Cerebellar nuclear complex (tissue), 1 donor: ENCODE results near the gene CREG2.
"Not testable (repeated sequence)": the region's sequence is repeated elsewhere in the genome, so short reads cannot be mapped to it uniquely, and the experiment has no call there.

Experiments used
- DNase-seq, 2 experiments: peaks; one replicate each; lab custom pipeline; 2025; lab: John Stamatoyannopoulos, UW

The CREG2 gene

DNA sequence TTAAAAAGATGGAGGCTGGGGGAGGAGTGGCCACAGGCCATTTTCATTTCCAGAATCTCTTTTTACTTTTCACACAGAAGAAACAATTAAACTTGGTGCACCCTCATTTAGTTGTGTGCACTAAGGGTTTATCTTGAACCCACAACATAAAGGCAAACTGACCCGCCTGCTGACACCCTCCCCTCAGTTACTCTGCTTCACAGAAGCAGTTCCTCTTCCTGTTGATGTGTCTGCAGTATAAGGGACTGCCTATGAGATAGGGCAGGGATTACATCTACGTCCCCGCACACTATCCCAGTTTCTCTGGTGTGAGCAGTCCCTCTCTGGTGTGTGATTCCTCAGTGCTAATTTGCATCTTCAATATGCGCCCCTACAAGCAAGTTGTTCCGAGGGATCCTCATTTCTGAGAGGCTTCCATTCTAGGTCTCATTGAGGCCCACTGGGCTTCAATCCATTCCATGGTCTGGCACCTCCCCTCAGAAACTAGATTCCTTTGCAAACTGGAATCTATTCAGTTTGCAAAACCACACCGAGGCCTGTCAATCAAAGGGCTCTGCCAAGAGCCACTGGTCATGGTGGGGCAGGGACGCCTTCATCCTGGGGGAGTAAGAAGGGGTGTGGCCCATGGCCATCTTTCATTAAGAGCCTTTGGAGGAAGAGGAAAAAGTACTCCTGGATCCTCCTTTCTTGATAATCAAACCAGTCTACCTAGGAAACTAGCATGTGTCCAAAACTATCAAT lies 12.3 kb downstream of the CREG2 start:
- DNase-seq: no peak

DNA sequence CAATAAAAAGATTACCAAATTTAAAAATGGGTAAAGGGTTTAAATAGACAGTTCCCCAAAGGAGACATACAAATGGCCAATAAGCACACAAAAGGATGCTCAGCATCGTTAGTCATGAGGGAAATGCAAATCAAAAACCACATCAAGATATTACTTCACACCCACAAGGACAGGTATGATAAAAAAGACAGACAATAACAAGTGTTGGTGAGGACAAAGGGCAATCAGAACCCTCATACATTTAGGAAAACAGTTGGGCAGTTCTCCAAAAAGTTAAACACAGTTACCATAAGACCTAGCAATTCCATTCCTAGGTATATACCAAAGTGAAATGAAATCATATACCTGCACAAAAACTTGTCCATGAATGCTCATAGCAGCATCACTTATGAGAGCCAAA lies 14.5 kb downstream of the CREG2 start:
- DNase-seq: no peak

DNA sequence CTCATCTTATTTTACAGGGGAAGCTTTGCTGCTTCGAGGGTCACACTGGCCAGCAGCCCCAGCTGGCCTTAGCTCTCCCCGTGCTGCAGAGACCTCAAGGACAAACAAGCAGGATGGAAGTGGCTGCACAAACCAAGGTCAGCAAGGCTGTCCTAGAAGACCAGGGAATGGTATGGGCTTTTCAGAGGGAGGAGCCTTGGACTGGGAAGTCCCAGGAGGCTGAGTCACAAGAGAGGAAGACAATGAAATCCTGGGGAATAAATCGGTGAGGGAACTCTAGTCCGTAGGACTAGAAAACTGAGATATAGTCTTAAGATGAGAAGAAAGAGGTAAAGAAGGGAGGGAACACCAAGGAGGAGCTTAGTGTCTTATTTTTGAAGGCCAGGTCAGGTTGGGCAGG lies 15.7 kb downstream of the CREG2 start:
- DNase-seq: no peak

DNA sequence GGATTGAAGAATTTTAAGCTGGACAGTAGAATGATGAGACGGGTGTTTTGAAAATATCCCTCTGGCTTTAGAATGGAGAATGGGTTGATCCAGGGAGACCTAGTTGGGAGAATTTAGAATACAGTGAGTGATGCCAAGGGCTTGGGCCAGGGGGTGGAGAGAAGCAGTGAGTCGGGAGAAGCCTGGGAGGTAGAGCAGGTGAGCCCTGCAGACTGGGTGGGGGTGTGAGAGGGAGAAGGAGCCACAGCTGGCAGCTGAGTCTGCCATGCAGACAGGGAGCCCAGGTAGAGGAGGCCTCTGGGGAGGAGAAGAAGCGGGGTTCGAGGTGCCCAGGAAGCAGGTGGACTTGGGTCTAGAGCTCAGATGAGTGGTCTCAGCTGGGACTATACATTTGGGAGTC lies 18.2 kb downstream of the CREG2 start:
- DNase-seq: no peak

DNA sequence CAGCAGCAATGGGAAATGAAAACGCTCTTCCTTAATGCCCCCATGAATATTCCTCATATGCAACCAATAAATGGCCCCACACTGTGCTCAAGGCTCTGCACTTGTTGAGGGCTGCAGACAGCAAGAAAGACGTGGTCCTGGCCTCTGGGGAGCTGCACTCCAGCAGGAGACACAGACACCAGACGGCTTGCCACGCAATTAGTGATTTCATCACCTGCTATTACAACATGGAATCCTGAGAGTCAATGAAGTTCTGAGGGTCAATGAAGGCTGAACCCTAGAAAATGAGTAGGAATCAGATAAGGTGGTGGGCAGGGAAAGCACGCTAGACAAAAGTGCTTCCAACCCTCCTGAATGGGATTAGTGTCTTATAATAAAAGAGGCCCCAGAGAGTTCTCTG lies 18.9 kb downstream of the CREG2 start:
- DNase-seq: no peak

DNA sequence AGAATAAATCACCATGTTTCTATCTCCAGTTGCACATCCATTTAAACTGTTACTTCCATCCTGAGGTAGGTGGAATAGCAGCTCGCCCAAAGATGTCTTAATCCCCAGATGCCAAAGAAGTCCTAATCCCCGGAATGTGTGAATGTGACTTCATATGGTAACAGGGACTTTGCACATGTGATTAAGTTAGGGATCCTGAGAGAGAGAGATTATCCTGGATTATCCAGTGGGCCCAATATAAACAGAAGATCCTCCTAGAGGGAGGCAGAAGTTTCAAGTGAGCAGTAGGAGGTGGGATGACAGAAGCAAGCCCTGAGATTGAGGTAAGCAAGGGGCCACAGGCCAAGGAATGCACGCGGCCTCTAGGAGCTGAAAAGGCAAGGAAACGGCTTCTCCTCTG lies 19.8 kb downstream of the CREG2 start:
- no peak for DNase-seq

DNA sequence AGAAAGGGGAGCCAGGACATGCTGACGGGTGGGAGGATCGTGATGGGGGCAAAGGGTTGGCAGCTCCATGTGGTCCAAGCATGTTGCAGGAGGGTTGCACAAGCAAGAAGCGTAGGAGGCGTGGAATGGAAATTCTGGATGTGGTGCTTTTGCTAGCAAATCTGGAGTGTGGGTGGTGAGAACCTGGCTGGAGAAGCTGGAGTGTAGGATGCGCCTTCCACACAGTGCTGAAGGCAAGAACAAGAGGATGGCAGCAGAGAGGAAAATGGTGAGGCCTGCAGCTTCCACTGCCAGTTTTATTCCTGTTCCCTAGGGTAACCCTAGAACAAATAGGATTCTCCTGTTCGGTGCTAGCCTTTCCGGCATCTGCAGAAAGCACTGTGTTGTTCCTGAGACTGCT lies 22.4 kb downstream of the CREG2 start:
- DNase-seq: no peak

DNA sequence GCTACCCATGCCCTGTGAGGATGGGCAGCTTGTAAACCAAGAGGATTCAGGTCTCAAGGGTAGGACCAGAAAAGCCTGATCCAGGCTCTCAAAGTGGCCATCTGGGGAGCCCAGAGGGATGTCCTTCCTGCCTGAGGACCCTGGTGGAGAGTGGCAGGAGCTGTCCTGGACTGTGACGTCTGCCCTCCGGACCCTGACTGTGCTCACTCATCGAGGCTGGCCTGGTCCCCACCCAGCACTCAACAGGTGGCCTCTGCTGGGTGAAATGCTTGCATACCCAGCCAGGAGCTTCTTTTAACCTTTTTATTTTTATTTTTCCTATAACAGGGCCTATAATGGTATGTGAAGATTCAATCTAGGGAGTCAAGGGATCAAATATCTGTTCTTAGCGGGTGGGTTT lies 24.5 kb downstream of the CREG2 start:
- DNase-seq: no peak

DNA sequence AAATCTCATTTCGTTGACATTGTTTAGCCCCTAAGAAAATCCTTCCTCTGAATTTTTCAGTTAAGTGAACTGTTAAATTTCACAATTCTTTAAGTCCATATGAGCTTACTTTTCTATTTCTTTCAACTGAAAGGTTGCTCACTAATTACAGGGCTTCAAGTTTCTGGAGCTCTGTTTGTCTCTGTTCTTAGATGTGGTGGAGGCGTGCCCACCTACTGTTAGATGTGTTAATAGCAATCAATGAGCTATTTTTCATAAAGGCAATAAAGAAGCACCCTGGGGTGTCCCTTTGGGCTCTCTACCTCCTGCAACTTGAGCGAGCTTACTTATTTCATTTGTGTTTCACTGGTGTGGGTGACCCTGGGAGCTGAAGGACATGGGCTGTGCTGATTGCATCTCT lies 25.0 kb downstream of the CREG2 start:
- no peak for DNase-seq

DNA sequence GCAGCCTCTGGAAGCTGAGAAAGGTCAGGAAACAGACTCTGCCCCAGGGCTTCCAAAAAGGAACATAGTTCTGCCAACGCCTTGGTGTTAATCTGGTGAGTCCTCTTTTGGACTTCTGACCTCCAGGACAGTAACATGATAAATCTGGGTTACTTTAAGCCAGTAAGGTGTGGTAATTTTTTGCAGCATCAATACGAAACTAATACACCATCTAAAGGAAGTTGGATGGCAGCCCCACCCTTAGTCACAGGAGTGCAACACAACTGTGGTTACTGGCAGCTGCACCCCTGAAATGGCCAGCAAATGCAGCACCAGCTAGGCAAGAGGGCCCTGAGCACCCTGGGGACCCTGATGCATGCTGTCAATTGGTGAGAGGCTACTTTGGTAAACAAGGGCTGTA lies 25.8 kb downstream of the CREG2 start:
- DNase-seq: no peak

DNA sequence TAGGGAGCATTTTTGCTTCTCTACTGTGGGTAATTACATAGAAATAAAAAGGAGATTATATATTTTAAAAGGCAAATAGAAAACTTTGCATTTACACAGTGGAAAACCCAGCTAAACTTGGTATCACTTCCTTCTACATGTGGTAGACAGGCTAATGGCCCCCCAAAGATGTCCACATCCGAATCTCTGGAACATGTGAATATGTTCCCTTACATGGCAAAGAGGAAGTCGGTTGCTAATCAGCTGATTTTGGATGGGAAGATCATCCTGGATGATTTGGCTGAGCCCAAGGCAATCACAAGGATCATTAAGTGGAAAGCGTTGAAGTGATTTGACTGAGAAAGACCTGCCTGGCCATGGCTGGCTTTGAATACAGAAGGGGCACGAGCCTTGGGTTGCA lies 26.2 kb downstream of the CREG2 start:
- DNase-seq: no peak

DNA sequence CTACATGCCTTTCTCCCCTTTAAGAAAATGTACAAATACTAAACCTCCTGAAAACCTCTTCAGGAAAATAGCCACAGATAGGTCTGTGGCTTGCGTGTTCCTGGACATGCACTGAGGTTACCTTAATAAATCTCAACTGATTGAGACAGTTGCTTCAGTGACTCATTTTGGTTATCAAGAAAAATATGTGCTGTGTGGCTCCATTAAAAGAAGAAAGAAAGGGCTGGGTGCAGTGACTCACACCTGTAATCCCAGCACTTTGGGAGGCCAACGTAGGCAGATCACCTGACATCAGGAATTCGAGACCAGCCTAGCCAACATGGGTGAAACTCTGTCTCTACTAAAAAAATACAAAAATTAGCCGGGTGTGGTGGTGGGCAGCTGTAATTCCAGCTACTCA lies 27.1 kb downstream of the CREG2 start:
- no peak for DNase-seq

DNA sequence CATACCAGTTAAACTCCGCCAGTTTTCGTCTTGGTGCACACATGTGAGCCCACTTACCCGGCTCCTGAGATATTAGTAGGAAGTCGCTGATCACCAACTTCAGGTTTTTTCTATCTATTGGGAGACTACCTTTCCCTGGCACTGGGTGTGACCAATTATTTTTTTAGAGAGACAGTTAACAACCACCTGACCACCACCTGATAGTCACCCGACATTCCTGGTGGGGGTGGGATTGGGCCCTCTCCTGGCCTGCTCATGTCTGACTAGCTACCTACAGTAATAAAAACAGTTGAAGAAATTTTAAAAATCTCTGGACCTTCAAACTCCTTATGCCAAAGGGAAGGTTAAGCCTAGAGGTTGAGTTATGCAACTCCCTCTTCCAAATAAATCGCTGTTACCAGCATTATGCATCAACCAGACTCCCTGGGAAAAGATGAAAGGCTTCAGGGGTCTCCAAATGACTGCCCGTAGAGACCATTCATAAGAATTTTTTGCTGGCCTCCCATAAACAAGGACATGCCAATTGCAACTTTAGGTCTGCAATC lies 27.8 kb downstream of the CREG2 start:
- DNase-seq: no peak

DNA sequence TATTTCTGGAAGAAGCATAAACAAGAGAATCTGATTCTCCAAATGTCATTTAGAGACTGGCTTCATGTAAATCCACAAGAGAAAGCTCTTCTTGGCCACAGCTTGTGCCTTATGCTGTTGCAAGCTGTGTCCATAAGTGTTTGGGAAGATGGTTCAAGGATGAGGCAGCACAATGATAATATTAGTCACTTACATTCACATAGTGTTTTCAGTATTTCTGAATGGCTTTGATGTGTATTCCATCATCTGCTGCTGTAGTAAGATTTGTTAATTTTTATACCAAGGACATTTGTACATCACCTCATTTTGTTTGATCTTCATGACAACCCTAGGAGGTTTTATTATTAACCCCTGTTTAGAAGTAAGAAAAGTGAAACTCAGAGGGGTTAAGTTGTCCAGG lies 29.9 kb downstream of the CREG2 start:
- no peak for DNase-seq

DNA sequence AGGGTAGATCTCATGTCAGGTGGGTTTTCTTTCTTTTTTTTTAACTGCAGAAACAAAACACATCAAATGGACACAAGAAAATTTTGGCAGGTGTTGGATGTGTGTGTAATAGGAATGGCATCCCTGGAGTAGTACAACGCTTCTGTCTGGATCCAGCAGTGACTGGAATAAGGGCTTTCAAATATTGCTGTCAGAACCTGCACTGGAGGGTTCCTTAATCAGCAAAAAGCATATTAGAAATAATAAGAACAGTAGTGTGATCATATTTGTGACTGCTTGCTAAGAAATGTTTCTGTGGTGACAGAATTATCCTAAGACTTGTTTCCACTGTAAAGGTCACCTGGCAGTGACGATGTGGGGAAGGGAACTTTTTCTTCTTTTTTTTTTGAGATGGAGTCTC lies 30.8 kb downstream of the CREG2 start:
- DNase-seq: no peak

DNA sequence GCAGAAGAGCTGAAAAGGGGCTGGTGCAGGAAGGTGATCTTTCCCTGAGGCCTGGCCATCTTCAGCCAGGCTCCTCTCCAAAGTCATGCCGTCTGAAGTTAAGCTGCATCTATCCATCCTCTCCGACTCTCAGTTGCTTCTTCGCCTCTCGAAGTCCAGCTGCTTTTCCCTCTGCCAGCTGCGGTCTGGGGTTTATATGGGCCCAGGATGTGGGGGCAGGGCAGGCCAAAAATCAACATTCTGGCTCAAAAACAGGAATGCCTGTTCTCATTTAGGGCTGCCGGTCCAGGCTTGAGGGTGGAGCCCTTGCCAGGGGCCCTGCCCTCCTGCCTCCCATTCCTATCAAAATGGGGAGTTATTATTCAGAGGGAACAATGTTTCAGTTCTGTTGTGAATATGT lies 31.2 kb downstream of the CREG2 start:
- DNase-seq: no peak

DNA sequence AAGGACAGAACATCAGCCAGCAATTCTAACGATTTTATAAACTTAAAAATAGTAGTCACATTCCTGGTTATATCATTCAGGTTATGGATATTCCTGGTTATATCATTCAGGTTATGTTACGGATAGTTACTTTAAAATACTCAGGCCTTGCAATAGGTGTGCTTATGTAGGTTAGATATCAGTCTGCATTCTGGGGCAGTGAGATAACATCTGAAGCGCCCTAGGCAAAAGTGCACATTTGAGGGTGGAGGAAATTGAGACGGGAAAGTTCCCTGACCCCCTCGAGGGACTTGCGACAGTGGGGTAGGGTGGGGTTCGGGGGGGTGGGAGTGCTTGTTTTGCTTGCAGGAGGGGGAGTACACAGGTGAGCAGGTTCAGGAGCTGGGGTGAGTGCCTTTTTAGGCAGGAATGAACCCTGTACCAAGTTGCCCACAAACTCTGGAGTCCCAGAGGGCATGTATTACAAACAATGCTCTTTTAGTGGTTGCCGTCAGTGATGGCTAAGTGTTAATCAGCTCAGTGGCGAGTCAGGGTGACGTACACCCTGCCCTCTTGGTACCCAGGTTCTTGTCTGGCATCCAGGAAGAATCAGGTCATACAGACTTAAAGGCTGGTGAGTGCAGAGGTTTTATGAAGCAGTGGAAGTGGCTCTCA lies 31.8 kb downstream of the CREG2 start:
- DNase-seq: no peak

DNA sequence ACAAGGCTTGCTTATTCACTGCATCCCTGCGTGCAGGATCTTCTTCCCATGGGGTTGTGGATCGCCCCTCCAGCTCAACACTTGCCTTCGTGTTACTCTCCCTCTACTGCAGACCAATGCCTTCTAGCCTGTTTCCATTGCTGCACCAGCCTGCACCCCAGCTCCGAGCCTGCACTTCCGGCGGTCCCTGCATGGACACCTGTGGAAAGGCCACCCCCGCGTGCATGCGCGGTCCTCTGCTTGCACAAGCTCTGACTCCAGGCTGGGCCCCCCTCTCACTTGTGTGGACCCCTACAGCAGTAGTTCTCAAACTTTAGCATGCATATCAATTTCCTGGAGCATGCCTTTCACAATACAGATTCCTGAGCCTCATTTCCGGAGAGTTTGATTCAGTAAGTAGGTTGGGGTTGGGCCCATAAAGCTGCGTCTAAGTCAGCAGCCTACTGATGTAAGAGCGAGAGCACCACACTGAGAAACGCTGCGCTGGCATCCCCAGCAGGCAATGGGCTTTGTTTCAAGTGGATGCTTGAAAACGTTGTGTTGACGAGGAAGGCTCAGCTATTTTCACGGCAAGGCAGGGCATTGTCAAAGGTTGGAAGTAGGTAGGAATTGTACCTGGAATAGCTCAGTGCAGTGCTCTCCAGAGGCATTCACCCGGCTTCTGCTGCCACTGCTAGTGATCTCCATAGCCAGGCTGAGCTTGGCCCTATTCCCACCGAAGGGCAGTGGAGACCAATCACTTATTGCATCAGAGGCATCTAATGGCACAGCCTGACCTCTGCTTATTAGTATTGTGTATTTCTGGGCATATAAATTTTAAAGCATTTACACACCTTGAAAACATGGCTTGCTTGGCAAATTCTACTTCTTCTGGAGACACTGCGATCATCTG lies 32.6 kb downstream of the CREG2 start:
- DNase-seq: no peak

DNA sequence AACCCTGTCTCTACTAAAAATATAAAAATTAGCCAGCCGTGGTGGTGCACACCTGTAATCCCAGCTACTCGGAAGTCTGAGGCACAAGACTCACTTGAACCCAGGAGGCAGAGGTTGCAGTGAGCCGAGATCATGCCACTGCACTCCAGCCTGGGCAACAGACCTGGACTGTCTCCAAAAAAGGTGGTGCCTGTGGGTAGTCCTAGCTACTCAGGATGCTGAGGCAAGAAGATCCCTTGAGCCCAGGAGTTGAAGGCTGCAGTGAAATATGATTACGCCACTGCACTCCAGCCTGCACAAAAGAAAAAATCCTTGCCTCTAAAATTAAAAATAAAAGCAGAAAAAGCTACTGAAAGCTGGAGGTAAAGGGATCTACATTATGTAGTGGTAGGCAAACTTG lies 34.7 kb downstream of the CREG2 start:
- not testable (repeated sequence) for DNase-seq

DNA sequence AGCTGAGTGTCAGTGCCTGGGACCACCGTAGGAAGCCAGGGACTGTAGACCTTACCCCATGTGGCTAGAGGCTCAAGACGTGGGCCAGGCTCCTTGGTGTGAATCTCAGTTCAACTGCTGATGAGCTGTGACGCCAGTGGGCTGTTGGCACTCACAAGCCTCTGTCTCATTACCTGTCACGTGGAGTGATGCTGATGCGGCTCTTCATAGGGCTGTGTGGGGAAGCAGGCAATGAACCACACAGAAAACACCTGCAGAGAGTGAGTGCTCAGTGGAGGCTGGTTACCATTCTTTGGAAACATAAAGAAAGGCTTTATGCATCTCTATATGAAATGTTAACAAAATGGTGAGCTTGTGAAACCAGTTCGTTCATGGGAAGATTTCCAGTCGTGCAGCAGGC lies 36.1 kb downstream of the CREG2 start:
- DNase-seq: no peak

DNA sequence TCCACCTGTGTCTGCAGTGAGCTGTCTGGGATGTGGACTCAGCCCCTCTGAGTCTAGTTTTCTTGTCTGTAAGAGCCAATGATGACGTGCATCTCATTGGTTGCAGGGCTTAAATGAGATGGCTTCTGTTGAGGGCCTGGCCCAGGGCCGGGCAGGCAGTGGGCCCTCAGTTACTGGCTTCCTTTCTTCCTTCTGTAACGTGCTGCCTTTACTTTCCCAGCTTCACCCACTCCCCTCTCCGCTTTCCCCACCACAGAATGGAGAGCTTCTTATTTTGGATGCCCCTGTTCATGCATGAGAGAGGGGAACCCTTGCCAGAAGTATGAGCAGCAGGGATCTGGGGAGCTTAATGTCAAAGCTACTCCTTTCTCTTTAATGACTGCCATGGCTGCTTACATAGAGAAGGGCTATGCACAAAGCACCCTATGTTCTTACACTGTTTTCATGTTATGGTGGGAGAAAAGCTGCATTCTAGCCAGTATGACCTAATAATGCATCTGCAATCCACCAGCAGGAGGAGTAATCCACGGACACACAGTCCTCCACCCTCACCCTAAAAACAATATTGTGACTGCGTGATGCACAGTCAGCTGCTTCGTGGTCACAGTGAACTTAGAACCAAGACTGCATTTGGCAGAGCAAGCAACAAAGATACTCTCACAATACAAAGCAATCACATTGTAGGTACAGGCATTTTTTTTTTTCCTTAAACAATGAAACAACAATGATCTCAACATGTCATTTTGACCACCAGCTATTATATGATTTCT lies 37.2 kb downstream of the CREG2 start:
- no peak for DNase-seq

DNA sequence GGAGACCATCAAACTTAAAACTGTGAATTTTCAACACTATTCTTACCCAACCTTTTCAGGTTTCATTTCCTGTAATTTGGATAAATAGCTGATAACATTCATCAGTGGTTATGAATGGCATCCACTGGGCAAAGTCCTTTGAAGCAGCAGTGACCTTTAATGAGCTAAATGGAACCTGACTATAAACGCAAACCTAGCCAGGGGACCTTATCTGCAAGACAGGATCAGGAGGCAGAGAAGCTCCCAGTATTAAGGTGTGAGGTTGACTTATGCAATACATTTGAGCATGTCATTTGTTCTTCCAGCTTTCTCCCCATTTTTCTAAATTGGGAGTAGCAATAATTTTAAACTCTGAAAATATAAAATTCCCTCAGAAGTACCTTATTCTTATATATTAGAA lies 38.4 kb downstream of the CREG2 start:
- no peak for DNase-seq
